OCI-LY1 (cell line): ENCODE measurements around the gene ZNF579.

Experiments
- H2AFZ ChIP-seq: fragments of 200-600 bp; sonication (generic), shearing (Covaris generic); 2 replicates; pipeline ENCODE4 v1.6.0; 2014; ENCODE audit warnings: antibody characterized with exemption, mild to moderate bottlenecking, low read length
- H3F3A ChIP-seq: fragments of 200-600 bp; sonication (generic), shearing (Covaris generic); 2 replicates; pipeline ENCODE4 v1.6.0; 2014; ENCODE audit warnings: mild to moderate bottlenecking, antibody characterized with exemption, low read length, moderate library complexity; ENCODE audit not compliant: insufficient read depth
- H3K27ac ChIP-seq: fragments of 200-600 bp; sonication (generic); 2 replicates; pipeline ENCODE4 v1.5.1; 2014; ENCODE audit warnings: low read length, mixed run types, mild to moderate bottlenecking, low read depth; ENCODE audit not compliant: poor library complexity, severe bottlenecking
- H3K27me3 ChIP-seq: fragments of 200-600 bp; sonication (generic); 2 replicates; pipeline ENCODE4 v1.6.0; 2014; ENCODE audit warnings: antibody characterized with exemption, mild to moderate bottlenecking, low read length, moderate library complexity; ENCODE audit not compliant: insufficient read depth
- H3K36me3 ChIP-seq: fragments of 200-600 bp; sonication (generic); 2 replicates; pipeline ENCODE4 v1.6.1; 2014; ENCODE audit warnings: mild to moderate bottlenecking, antibody characterized with exemption, low read length, moderate library complexity, mixed read lengths; ENCODE audit not compliant: insufficient read depth
- H3K4me1 ChIP-seq: fragments of 200-600 bp; sonication (generic); 2 replicates; pipeline ENCODE4 v1.5.1; 2014; ENCODE audit warnings: mild to moderate bottlenecking, low read length, moderate library complexity; ENCODE audit not compliant: insufficient read depth, severe bottlenecking
- H3K4me2 ChIP-seq: fragments of 200-600 bp; sonication (generic), shearing (Covaris generic); 2 replicates; pipeline ENCODE4 v1.6.1; 2014; ENCODE audit warnings: low read length
- H3K4me3 ChIP-seq: fragments of 200-600 bp; sonication (generic); 2 replicates; pipeline ENCODE4 v1.5.1; 2014; ENCODE audit warnings: low read length, low read depth, mild to moderate bottlenecking, mixed read lengths; ENCODE audit not compliant: poor library complexity, severe bottlenecking
- H3K79me2 ChIP-seq: fragments of 200-600 bp; shearing (Covaris generic); 2 replicates; pipeline ENCODE4 v1.6.1; 2016; ENCODE audit warnings: mixed run types, low read length, mixed read lengths; ENCODE audit not compliant: insufficient read depth
- H3K9ac ChIP-seq: fragments of 200-600 bp; sonication (generic), shearing (Covaris generic); 2 replicates; pipeline ENCODE4 v1.6.1; 2014; ENCODE audit warnings: mild to moderate bottlenecking, low read length, mixed read lengths
- H3K9me2 ChIP-seq: fragments of 200-600 bp; sonication (generic), shearing (Covaris generic); 2 replicates; pipeline ENCODE4 v1.6.1; 2014; ENCODE audit warnings: low read depth, mild to moderate bottlenecking, low read length, mixed read lengths
- H3K9me3 ChIP-seq: fragments of 200-600 bp; shearing (Covaris generic); 2 replicates; pipeline ENCODE4 v1.6.1; 2014; ENCODE audit warnings: low read length, mixed read lengths
- H4K20me1 ChIP-seq: fragments of 200-600 bp; sonication (generic), shearing (Covaris generic); 2 replicates; pipeline ENCODE4 v1.6.0; 2016; ENCODE audit warnings: mild to moderate bottlenecking, low read length; ENCODE audit not compliant: insufficient read depth
- CTCF ChIP-seq: fragments of 200-600 bp; sonication (generic), shearing (Covaris generic); IDR thresholded peaks from 2 replicates; pipeline ENCODE4 v1.5.1; 2017; ENCODE audit warnings: mild to moderate bottlenecking, antibody characterized with exemption, low read length, moderate library complexity, mixed read lengths
- EZH2 ChIP-seq: fragments of 200-600 bp; sonication (generic), shearing (Covaris generic); IDR thresholded peaks from 2 replicates; pipeline ENCODE4 v1.8.0; 2017; ENCODE audit warnings: borderline replicate concordance, mixed run types, mild to moderate bottlenecking, antibody characterized with exemption, low read length, moderate library complexity, mixed read lengths

The ZNF579 gene

GRCh38 chr19:55617426-55617825 is 36.8 kb upstream of the ZNF579 start:
- no peaks in the 10 kb centered on the region for H4K20me1 ChIP-seq
- no peak overlapping the region for H3K27ac ChIP-seq
- H3K4me3 ChIP-seq: no peak overlapping the region
- H3K79me2 ChIP-seq: no peaks in the 10 kb centered on the region
- H3K4me1 ChIP-seq: no peaks in the 10 kb centered on the region
- H3K9ac ChIP-seq: no peak overlapping the region
- H3K9me2 ChIP-seq: no peaks in the 10 kb centered on the region
- no peaks in the 10 kb centered on the region for H3K27me3 ChIP-seq
- no peaks in the 10 kb centered on the region for H3F3A ChIP-seq
- H3K36me3 ChIP-seq: peaks cover 26% of the 10 kb centered on the region
- no peak overlapping the region for H3K4me2 ChIP-seq
- TF ChIP-seq EZH2: no peak
- no peak for TF ChIP-seq CTCF
- H2AFZ ChIP-seq: no peak overlapping the region
- H3K9me3 ChIP-seq: no peaks in the 10 kb centered on the region

GRCh38 chr19:55616395-55616875 is 35.8 kb upstream of the ZNF579 start:
- Histone ChIP-seq H2AFZ (no peak overlapping the region), H3K27ac (no peak overlapping the region), H3K4me1 (no peaks in the 10 kb centered on the region), H4K20me1 (no peaks in the 10 kb centered on the region), H3K4me3 (no peak overlapping the region), H3K9me3 (no peaks in the 10 kb centered on the region), H3K9ac (no peak overlapping the region), H3K27me3 (no peaks in the 10 kb centered on the region), H3K4me2 (no peak overlapping the region), H3K79me2 (no peaks in the 10 kb centered on the region), H3K36me3 (peaks cover 26% of the 10 kb centered on the region), H3F3A (no peaks in the 10 kb centered on the region), H3K9me2 (no peaks in the 10 kb centered on the region)
- TF ChIP-seq CTCF (no peak), EZH2 (no peak)

- no peaks in the 10 kb centered on the region for H3K4me1 ChIP-seq
- H3K4me2 ChIP-seq: no peak overlapping the region
- H4K20me1 ChIP-seq: no peaks in the 10 kb centered on the region
- TF ChIP-seq CTCF (no peak), EZH2 (no peak)
- no peak overlapping the region for H3K27ac ChIP-seq
- H3K27me3 ChIP-seq: no peaks in the 10 kb centered on the region
- no peaks in the 10 kb centered on the region for H3F3A ChIP-seq
- H3K36me3 ChIP-seq: peaks cover 26% of the 10 kb centered on the region
- no peak overlapping the region for H3K9ac ChIP-seq
- H3K79me2 ChIP-seq: no peaks in the 10 kb centered on the region
- H2AFZ ChIP-seq: no peak overlapping the region
- no peaks in the 10 kb centered on the region for H3K9me2 ChIP-seq
- no peak overlapping the region for H3K4me3 ChIP-seq
- no peaks in the 10 kb centered on the region for H3K9me3 ChIP-seq
Observed at GRCh38 chr19:55615543-55616394, 35.1 kb upstream of the ZNF579 start.
